ENCODE results near the gene XRCC4. TPM values are rescaled to one million over a fixed set of nuclear protein-coding genes. Genes with fewer than 3 reads are reported as not detected.
"Not testable (repeated sequence)": the region's sequence is repeated elsewhere in the genome, so short reads cannot be mapped to it uniquely, and the experiment has no call there.

Gene XRCC4
- total and polyA plus RNA-seq, 2 of the 8 experiments (the other 6 are each of a cell fraction or from before 2014, with no cell fraction given) = 3.0 to 8.3 TPM

DNA sequence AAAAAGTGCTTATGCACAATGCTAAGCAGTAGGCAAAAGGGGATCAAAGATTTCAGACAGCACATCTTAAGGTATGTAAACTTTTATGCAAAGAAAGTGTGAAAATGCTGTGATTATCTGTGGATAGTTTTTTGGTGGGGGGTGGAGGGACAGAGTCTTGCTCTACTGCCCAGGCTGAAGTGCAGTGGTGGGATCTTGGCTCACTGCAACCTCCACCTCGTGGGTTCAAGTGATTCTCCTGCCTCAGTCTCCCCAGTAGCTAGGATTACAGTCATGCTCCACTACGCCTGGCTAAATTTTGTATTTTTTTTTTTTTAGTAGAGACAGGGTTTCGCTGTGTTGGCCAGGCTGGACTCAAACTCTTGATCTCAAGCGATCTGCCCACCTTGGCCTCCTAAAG, 10.0 kb upstream of the XRCC4 start:
- H3K27me3 ChIP-seq (replicated peaks in 1 of 4; ENCODE audit: control insufficient read depth in 3 of 4, extremely low read depth in 1 of 4, insufficient read depth in 3 of 4, low read length in 3 of 4); H3K4me3 ChIP-seq (ENCODE audit: extremely low read depth in 1 of 4, insufficient read depth in 2 of 4, low read depth in 3 of 4, low read length in 4 of 4); FAIRE-seq; H2BK15ac ChIP-seq (ENCODE audit: low read length); H2BK5ac ChIP-seq (ENCODE audit: low read depth, low read length); H4K8ac ChIP-seq (ENCODE audit: extremely low read depth, insufficient read depth, low read length); H3K36me3 ChIP-seq (ENCODE audit: control insufficient read depth in 2 of 4, insufficient read depth in 4 of 4, low read length in 3 of 4); H3K4ac ChIP-seq (replicated peaks; ENCODE audit: insufficient read length, low read depth, low read length); H2AK5ac ChIP-seq (ENCODE audit: low read depth, low read length); H2AFZ ChIP-seq (ENCODE audit: low read length); H3K9ac ChIP-seq (replicated peaks in 1 of 4; ENCODE audit: extremely low read depth in 1 of 4, low read depth in 3 of 4, low read length in 3 of 4); H3K18ac ChIP-seq (ENCODE audit: extremely low read depth, low read length); H3K4me1 ChIP-seq (replicated peaks in 1 of 4; ENCODE audit: control insufficient read depth in 3 of 4, insufficient read depth in 4 of 4, low read length in 3 of 4); H2BK120ac ChIP-seq (replicated peaks; ENCODE audit: low read depth, low read length); H3K23me2 ChIP-seq (ENCODE audit: low read depth, low read length); DNase-seq (ENCODE audit: low read depth in 1 of 2, low spot score in 2 of 2); H3K23ac ChIP-seq (ENCODE audit: insufficient read length); H3K9me3 ChIP-seq (ENCODE audit: insufficient read depth in 2 of 2, low read depth in 1 of 2, low read length in 1 of 2); H4K91ac ChIP-seq (replicated peaks; ENCODE audit: insufficient read length, low read length); H3K14ac ChIP-seq (ENCODE audit: insufficient read length); H3K79me1 ChIP-seq (ENCODE audit: low read depth, low read length); CTCF ChIA-PET (ENCODE audit: partially characterized antibody); H4K5ac ChIP-seq (ENCODE audit: insufficient read length, low read depth, low read length); H3K27ac ChIP-seq (ENCODE audit: low read depth, low read length); H4K20me1 ChIP-seq (replicated peaks in 1 of 2; ENCODE audit: control insufficient read depth in 1 of 2, insufficient read depth in 2 of 2, low read length in 2 of 2); H3K56ac ChIP-seq (replicated peaks; ENCODE audit: insufficient read length, low read depth, low read length); H2BK12ac ChIP-seq (ENCODE audit: low read depth, low read length); H3K4me2 ChIP-seq (ENCODE audit: insufficient read depth in 1 of 2, low read depth in 2 of 2, low read length in 2 of 2); H2BK20ac ChIP-seq (ENCODE audit: low read length): not testable (repeated sequence)
- H3K79me2 ChIP-seq (ENCODE audit: control insufficient read depth in 1 of 2, insufficient read depth in 2 of 2, low read length in 2 of 2) = peaks cover 12 to 100% of the 10 kb centered on the region in 2 experiments; a peak in 3 of 4 replicates
- POLR2A ChIA-PET (ENCODE audit: partially characterized antibody) = interaction anchor here (0.9 to 2.2 kb wide), 3 partner anchors 9 to 34 kb away, joined by 3 to 10 read pairs (median 7); partner anchors contain the start of genes TMEM167A and XRCC4
- 86% methylated on average over 4 of the region's 4 CpGs; no CpG with 5 or more reads in 1 of the 2 experiments for WGBS, 2 experiments (ENCODE audit: extremely low coverage in 1 of 2, insufficient coverage in 1 of 2, insufficient read length in 1 of 2, insufficient replicate concordance in 2 of 2, low coverage in 1 of 2, low lambda C conversion rate in 2 of 2, missing lambda C conversion rate in 1 of 2)
